Uterus (tissue), 2 donors: ENCODE measurements around the gene SH3BP2.

ENCODE experiments used
- POLR2A ChIP-seq, 2 donors: fragments of 450-650 bp; IDR thresholded peaks; one replicate each; pipeline ENCODE4 v1.6.1; 2016; ENCODE audit warnings: antibody characterized with exemption in 2 of 2, mild to moderate bottlenecking in 1 of 2, moderate library complexity in 1 of 2
- TF ChIP-seq, protein P1 (sequence below), 4 experiments: fragments of 200-600 bp in 2 of 4; fragments of 450-650 bp in 2 of 4; sonication (generic) in 2 of 4; IDR thresholded peaks; one replicate each; pipeline ENCODE4 v1.5.1; 2016 to 2019; ENCODE audit warnings: antibody characterized with exemption in 4 of 4, mild to moderate bottlenecking in 2 of 4, moderate library complexity in 1 of 4

DNA sequence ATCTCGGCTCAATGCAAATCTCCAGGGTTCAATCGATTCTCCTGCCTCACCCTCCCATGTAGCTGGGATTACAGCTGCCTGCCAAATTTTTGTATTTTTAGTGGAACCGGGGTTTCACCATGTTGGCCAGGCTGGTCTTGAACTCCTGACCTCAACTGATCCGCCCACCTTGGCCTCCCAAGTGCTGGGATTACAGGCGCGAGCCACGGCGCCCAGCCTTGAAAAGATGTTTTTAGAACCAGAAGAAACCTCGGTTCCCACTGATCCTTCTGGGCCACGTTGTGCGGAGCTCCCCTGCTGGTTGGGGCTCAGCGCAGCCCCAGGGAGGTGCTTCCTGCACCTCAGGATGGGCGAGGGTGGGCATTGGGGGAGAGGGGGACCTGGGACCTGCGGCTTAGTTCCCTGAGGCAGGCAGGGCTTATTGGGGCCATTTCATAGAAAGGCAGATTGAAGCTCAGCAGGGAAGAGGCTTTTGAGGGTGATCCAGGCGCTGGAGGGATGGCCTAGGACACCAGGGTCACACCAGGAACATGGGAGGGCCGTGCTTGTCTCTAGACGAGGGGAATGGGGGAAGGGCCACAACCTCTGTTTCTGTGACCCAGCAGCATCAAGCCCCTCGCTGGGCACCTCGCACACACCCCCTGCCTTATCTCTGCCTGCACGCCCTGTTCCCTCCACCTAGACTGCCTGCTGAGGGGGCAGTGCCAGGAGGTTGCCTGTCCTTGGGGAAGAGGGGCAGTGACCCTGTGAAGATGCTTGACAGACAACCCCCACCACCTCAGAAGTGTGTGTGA, 44.4 kb downstream of the SH3BP2 start:
- TF ChIP-seq, protein P1, sequence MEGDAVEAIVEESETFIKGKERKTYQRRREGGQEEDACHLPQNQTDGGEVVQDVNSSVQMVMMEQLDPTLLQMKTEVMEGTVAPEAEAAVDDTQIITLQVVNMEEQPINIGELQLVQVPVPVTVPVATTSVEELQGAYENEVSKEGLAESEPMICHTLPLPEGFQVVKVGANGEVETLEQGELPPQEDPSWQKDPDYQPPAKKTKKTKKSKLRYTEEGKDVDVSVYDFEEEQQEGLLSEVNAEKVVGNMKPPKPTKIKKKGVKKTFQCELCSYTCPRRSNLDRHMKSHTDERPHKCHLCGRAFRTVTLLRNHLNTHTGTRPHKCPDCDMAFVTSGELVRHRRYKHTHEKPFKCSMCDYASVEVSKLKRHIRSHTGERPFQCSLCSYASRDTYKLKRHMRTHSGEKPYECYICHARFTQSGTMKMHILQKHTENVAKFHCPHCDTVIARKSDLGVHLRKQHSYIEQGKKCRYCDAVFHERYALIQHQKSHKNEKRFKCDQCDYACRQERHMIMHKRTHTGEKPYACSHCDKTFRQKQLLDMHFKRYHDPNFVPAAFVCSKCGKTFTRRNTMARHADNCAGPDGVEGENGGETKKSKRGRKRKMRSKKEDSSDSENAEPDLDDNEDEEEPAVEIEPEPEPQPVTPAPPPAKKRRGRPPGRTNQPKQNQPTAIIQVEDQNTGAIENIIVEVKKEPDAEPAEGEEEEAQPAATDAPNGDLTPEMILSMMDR (IDR thresholded peaks at IDR 0.05) = no peak
- TF ChIP-seq POLR2A (IDR thresholded peaks at IDR 0.05) = no peak
